ENCODE measurements around the gene DSCAM.
"Not testable (repeated sequence)": the region's sequence is repeated elsewhere in the genome, so short reads cannot be mapped to it uniquely, and the experiment has no call there.

DSCAM gene

GRCh38 chr21:40516335-40516734 is 330.6 kb downstream of the DSCAM start:
- DNase-seq, result peak; percentile 34 to 38 (median 35)

GRCh38 chr21:40512590-40512989 is 334.4 kb downstream of the DSCAM start:
- DNase-seq, result peak in 1 of 3 donors; percentile 5

GRCh38 chr21:40507978-40508377 is 339.0 kb downstream of the DSCAM start:
- peak in 1 of 3 donors; percentile 3 for DNase-seq

- DNase-seq, result no peak
Observed at GRCh38 chr21:40505681-40506080, 341.3 kb downstream of the DSCAM start.

- no peak for DNase-seq
Observed at GRCh38 chr21:40505244-40505643, 341.7 kb downstream of the DSCAM start.

GRCh38 chr21:40504825-40505224 is 342.1 kb downstream of the DSCAM start:
- no peak for DNase-seq

- DNase-seq, result no peak
Observed at GRCh38 chr21:40496116-40496515, 350.8 kb downstream of the DSCAM start.

- DNase-seq, result no peak
Observed at GRCh38 chr21:40490408-40490807, 356.6 kb downstream of the DSCAM start.

GRCh38 chr21:40489001-40489400 is 358.0 kb downstream of the DSCAM start:
- DNase-seq, result no peak

- DNase-seq, result no peak
Observed at GRCh38 chr21:40481764-40482163, 365.2 kb downstream of the DSCAM start.

- DNase-seq, result no peak
Observed at GRCh38 chr21:40474513-40474912, 372.4 kb downstream of the DSCAM start.

- DNase-seq, result no peak
Observed at GRCh38 chr21:40472013-40472412, 374.9 kb downstream of the DSCAM start.

- DNase-seq, result peak; percentile 45 to 63 (median 59)
Observed at GRCh38 chr21:40471103-40471502, 375.9 kb downstream of the DSCAM start.

- DNase-seq, result peak; percentile 26 to 59 (median 45)
Observed at GRCh38 chr21:40466893-40467483, 380.0 kb downstream of the DSCAM start.

GRCh38 chr21:40465382-40465781 is 381.6 kb downstream of the DSCAM start:
- DNase-seq, result no peak

GRCh38 chr21:40463176-40463575 is 383.8 kb downstream of the DSCAM start:
- DNase-seq, result no peak

GRCh38 chr21:40461008-40461407 is 385.9 kb downstream of the DSCAM start:
- no peak for DNase-seq

GRCh38 chr21:40457741-40458140 is 389.2 kb downstream of the DSCAM start:
- DNase-seq, result no peak

- no peak for DNase-seq
Observed at GRCh38 chr21:40454057-40454456, 392.9 kb downstream of the DSCAM start.

- no peak for DNase-seq
Observed at GRCh38 chr21:40453183-40453582, 393.8 kb downstream of the DSCAM start.

GRCh38 chr21:40452548-40452947 is 394.4 kb downstream of the DSCAM start:
- DNase-seq, result no peak

GRCh38 chr21:40447016-40447415 is 399.9 kb downstream of the DSCAM start:
- DNase-seq, result no peak

- no peak for DNase-seq
Observed at GRCh38 chr21:40445349-40445921, 401.5 kb downstream of the DSCAM start.

GRCh38 chr21:40439581-40439980 is 407.4 kb downstream of the DSCAM start:
- DNase-seq, result not testable (repeated sequence)

GRCh38 chr21:40438616-40439015 is 408.3 kb downstream of the DSCAM start:
- no peak for DNase-seq
